Calu3 (cell line): Measurements from ENCODE around the gene ZPR1. TPM values are rescaled to one million over a fixed set of nuclear protein-coding genes. Genes with fewer than 3 reads are reported as not detected.

ENCODE experiments used
- BruUV-seq: library from RNA; stranded (reverse); fragments of 400-500 nt; replicated peaks from 2 replicates; lab custom pipeline; 2021; lab: Mats Ljungman, UMichigan
- CTCF ChIA-PET: fragments of 300-600 bp; sonication (Branson Sonifier 250); formaldehyde crosslinking; loops from one replicate; lab custom pipeline; 2022; ENCODE audit warnings: antibody characterized with exemption; lab: Charles Lee
- DNase-seq: peaks from one replicate; pipeline ENCODE4 v3.0.0; 2022
- H3K27ac Mint-ChIP-seq: one replicate; pipeline ENCODE4 v1.8.0; 2022; ENCODE audit warnings: mixed read lengths; ENCODE audit not compliant: unreplicated experiment
- H3K27me3 Mint-ChIP-seq: one replicate; pipeline ENCODE4 v1.8.0; 2022; ENCODE audit warnings: mixed read lengths; ENCODE audit not compliant: unreplicated experiment
- H3K36me3 Mint-ChIP-seq: one replicate; pipeline ENCODE4 v1.8.0; 2022; ENCODE audit warnings: mild to moderate bottlenecking, moderate library complexity, mixed read lengths; ENCODE audit not compliant: insufficient read depth, unreplicated experiment
- H3K4me1 Mint-ChIP-seq: one replicate; pipeline ENCODE4 v1.8.0; 2022; ENCODE audit warnings: mild to moderate bottlenecking, low read depth, mixed read lengths; ENCODE audit not compliant: unreplicated experiment
- H3K4me3 Mint-ChIP-seq: one replicate; pipeline ENCODE4 v1.8.0; 2022; ENCODE audit warnings: mild to moderate bottlenecking, low read depth, moderate library complexity, mixed read lengths; ENCODE audit not compliant: unreplicated experiment
- H3K9me3 Mint-ChIP-seq: one replicate; pipeline ENCODE4 v1.8.0; 2022; ENCODE audit warnings: low read depth, mixed read lengths; ENCODE audit not compliant: unreplicated experiment
- CTCF ChIP-seq: fragments of 200-600 bp; IDR thresholded peaks from one replicate; pipeline ENCODE4 v1.8.0; 2022; ENCODE audit warnings: antibody characterized with exemption; ENCODE audit not compliant: unreplicated experiment
- intact Hi-C: fragments of 100-400 bp; cut with micrococcal nuclease; formaldehyde crosslinking; loops from one replicate; pipeline ENCODE4 v1.10.0; 2022; ENCODE audit not compliant: unreplicated experiment
- total RNA-seq: library from RNA; stranded (reverse); gene quantifications from 2 replicates; pipeline ENCODE4 v1.2.3, GENCODE V29; 2022

Gene ZPR1
- total RNA-seq, 1 experiment from 2014 or later = 34.5 TPM

GRCh38 chr11:116731821-116732220 lies 56.0 kb downstream of the ZPR1 start:
- CTCF ChIA-PET = interaction anchor here (0.6 to 2.0 kb wide), 2 partner anchors 11 to 79 kb away, joined by 5 to 8 read pairs; no protein-coding TSS in a partner anchor
- no peak overlapping the region for H3K4me3 Mint-ChIP-seq
- TF ChIP-seq CTCF = no peak
- H3K9me3 Mint-ChIP-seq = no peaks in the 10 kb centered on the region
- H3K4me1 Mint-ChIP-seq = peaks cover 9% of the 10 kb centered on the region
- no peak overlapping the region for H3K27ac Mint-ChIP-seq
- no peak for DNase-seq
- intact Hi-C loops = loop anchor here (1.0 to 5.0 kb wide), 2 partner anchors 374 to 495 kb away; no protein-coding TSS in a partner anchor
- no TSS peak for BruUV-seq
- peaks cover 5% of the 10 kb centered on the region for H3K36me3 Mint-ChIP-seq
- no peaks in the 10 kb centered on the region for H3K27me3 Mint-ChIP-seq

GRCh38 chr11:116731097-116731761 lies 56.6 kb downstream of the ZPR1 start:
- no peak for TF ChIP-seq CTCF
- Mint-ChIP-seq H3K4me3 (no peak overlapping the region), H3K27me3 (no peaks in the 10 kb centered on the region), H3K9me3 (no peaks in the 10 kb centered on the region), H3K36me3 (peaks cover 5% of the 10 kb centered on the region), H3K27ac (no peak overlapping the region), H3K4me1 (peaks cover 9% of the 10 kb centered on the region)
- DNase-seq = no peak
- no TSS peak for BruUV-seq
- intact Hi-C loops = loop anchor here (5.0 kb wide), 1 partner anchor 496 kb away; no protein-coding TSS in a partner anchor
- CTCF ChIA-PET = no interaction called here

- Mint-ChIP-seq H3K27ac (no peak overlapping the region), H3K9me3 (no peaks in the 10 kb centered on the region), H3K27me3 (no peaks in the 10 kb centered on the region), H3K4me3 (no peak overlapping the region), H3K4me1 (peaks cover 9% of the 10 kb centered on the region), H3K36me3 (peaks cover 5% of the 10 kb centered on the region)
- BruUV-seq = no TSS peak
- CTCF ChIA-PET = no interaction called here
- no peak for DNase-seq
- intact Hi-C loops = loop anchor here (5.0 kb wide), 1 partner anchor 497 kb away; no protein-coding TSS in a partner anchor
- no peak for TF ChIP-seq CTCF
Measured at GRCh38 chr11:116730601-116731000, 57.2 kb downstream of the ZPR1 start.

- H3K27ac Mint-ChIP-seq = no peak overlapping the region
- intact Hi-C loops = loop anchor here (5.0 kb wide), 1 partner anchor 497 kb away; no protein-coding TSS in a partner anchor
- peaks cover 5% of the 10 kb centered on the region for H3K36me3 Mint-ChIP-seq
- no peaks in the 10 kb centered on the region for H3K9me3 Mint-ChIP-seq
- BruUV-seq = no TSS peak
- TF ChIP-seq CTCF = no peak
- no peaks in the 10 kb centered on the region for H3K27me3 Mint-ChIP-seq
- peaks cover 9% of the 10 kb centered on the region for H3K4me1 Mint-ChIP-seq
- no peak for DNase-seq
- CTCF ChIA-PET = no interaction called here
- no peak overlapping the region for H3K4me3 Mint-ChIP-seq
Measured at GRCh38 chr11:116730241-116730561, 57.6 kb downstream of the ZPR1 start.
